ENCODE measurements around the gene PPP1R9B. TPM values are rescaled to one million over a fixed set of nuclear protein-coding genes. Genes with fewer than 3 reads are reported as not detected.

The PPP1R9B gene
- total RNA-seq, 1 donor from 2014 or later = 73.6 TPM

- H3K36me3 ChIP-seq (ENCODE audit: insufficient read depth, low read length) = no peaks in the 10 kb centered on the region
- H2AFZ ChIP-seq (ENCODE audit: low read depth, low read length) = no peak overlapping the region
- H3K27ac ChIP-seq (ENCODE audit: low read depth, low read length) = peak overlapping the region; percentile 100
- Mint-ChIP-seq H3K27ac (ENCODE audit: unreplicated experiment) (peak overlapping the region; percentile 98), H3K36me3 (ENCODE audit: low read depth, unreplicated experiment) (peaks cover 12% of the 10 kb centered on the region), H3K9me3 (ENCODE audit: unreplicated experiment) (peaks cover 3% of the 10 kb centered on the region), H3K4me1 (ENCODE audit: low read depth, unreplicated experiment) (peaks cover 66% of the 10 kb centered on the region), H3K27me3 (ENCODE audit: low read depth, unreplicated experiment) (no peaks in the 10 kb centered on the region), H3K4me3 (ENCODE audit: unreplicated experiment) (no peak overlapping the region)
- peaks cover 4% of the 10 kb centered on the region for H3K79me2 ChIP-seq (ENCODE audit: insufficient read depth, low read length)
- H3K9me3 ChIP-seq (ENCODE audit: insufficient read depth, low read depth, low read length) = no peaks in the 10 kb centered on the region
- no peak for TF ChIP-seq EZH2 (IDR thresholded peaks at IDR 0.05; ENCODE audit: insufficient read depth, low read length)
- no peak for TF ChIP-seq CTCF (IDR thresholded peaks at IDR 0.05; ENCODE audit: insufficient read depth, low read depth, low read length)
- H3K4me1 ChIP-seq (ENCODE audit: insufficient read depth, low read length) = peaks cover 41% of the 10 kb centered on the region
- H3K4me3 ChIP-seq (ENCODE audit: insufficient read depth, low read depth, low read length) = no peak overlapping the region
- DNase-seq (ENCODE audit: low read depth) (no peak), FAIRE-seq (no peak)
- H3K9ac ChIP-seq (ENCODE audit: low read length) = peak overlapping the region; percentile 85
- peaks cover 15% of the 10 kb centered on the region for H4K20me1 ChIP-seq (ENCODE audit: insufficient read depth, low read length)
- H3K27me3 ChIP-seq (ENCODE audit: insufficient read depth, low read length) = no peaks in the 10 kb centered on the region
- H3K4me2 ChIP-seq (ENCODE audit: low read length) = peak overlapping the region; percentile 51
These were observed 27.0 kb upstream of the PPP1R9B start for GRCh38 chr17:50177476-50177875.

GRCh38 chr17:50176559-50177357 is 26.3 kb upstream of the PPP1R9B start:
- DNase-seq (ENCODE audit: low read depth) = no peak
- Histone ChIP-seq H3K27me3 (ENCODE audit: insufficient read depth, low read length) (no peaks in the 10 kb centered on the region), H3K79me2 (ENCODE audit: insufficient read depth, low read length) (peaks cover 4% of the 10 kb centered on the region), H3K9ac (ENCODE audit: low read length) (peak overlapping the region; percentile 85), H3K9me3 (ENCODE audit: insufficient read depth, low read depth, low read length) (no peaks in the 10 kb centered on the region), H3K4me1 (ENCODE audit: insufficient read depth, low read length) (peaks cover 41% of the 10 kb centered on the region), H4K20me1 (ENCODE audit: insufficient read depth, low read length) (peaks cover 9% of the 10 kb centered on the region), H3K36me3 (ENCODE audit: insufficient read depth, low read length) (no peaks in the 10 kb centered on the region), H2AFZ (ENCODE audit: low read depth, low read length) (no peak overlapping the region), H3K27ac (ENCODE audit: low read depth, low read length) (peak overlapping the region; percentile 100), H3K4me3 (ENCODE audit: insufficient read depth, low read depth, low read length) (no peak overlapping the region), H3K4me2 (ENCODE audit: low read length) (peak overlapping the region; percentile 51)
- H3K9me3 Mint-ChIP-seq (ENCODE audit: unreplicated experiment) = peaks cover 3% of the 10 kb centered on the region
- peak overlapping the region; percentile 98 for H3K27ac Mint-ChIP-seq (ENCODE audit: unreplicated experiment)
- FAIRE-seq = no peak
- TF ChIP-seq CTCF (IDR thresholded peaks at IDR 0.05; ENCODE audit: insufficient read depth, low read depth, low read length) (peak; percentile 4), EZH2 (IDR thresholded peaks at IDR 0.05; ENCODE audit: insufficient read depth, low read length) (no peak)
- H3K4me3 Mint-ChIP-seq (ENCODE audit: unreplicated experiment) = peak overlapping the region; percentile 54
- peaks cover 7% of the 10 kb centered on the region for H3K36me3 Mint-ChIP-seq (ENCODE audit: low read depth, unreplicated experiment)
- H3K27me3 Mint-ChIP-seq (ENCODE audit: low read depth, unreplicated experiment) = no peaks in the 10 kb centered on the region
- H3K4me1 Mint-ChIP-seq (ENCODE audit: low read depth, unreplicated experiment) = peaks cover 62% of the 10 kb centered on the region

Measured in astrocyte (in vitro differentiated cells and primary cell).